HCEC 1CT (cell line): ENCODE data around the gene TTC4.

Source experiments
- DNase-seq: peaks from one replicate; pipeline ENCODE4 v3.0.0-alpha.2; 2017

The TTC4 gene

GRCh38 chr1:54715493-54716298 is at the start of gene TTC4:
TSS of gene TTC4 (plus strand) at chr1:54715861. CDS start at chr1:54715909, 48 bp downstream.
- DNase-seq, result peak; percentile 83

DNA sequence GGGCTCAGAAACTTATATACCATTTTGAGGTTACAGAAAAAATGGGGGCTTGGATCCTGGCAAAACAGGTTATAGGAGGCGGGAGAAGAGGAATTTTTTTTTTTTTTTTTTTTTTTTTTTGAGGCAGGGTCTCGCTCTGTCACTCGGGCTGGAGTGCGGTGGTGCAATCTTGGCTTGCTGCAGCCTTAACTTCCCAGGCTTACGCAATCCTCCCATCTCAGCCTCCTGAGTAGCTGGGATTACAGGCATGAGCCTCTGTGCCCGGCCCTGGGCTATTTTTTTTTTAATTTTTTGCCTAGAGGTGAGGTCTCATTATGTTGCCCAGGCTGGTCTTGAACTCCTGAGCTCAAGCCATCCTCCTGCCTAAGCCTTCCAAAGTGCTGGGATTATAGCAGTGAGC is 49.3 kb upstream of the TTC4 start:
- no peak for DNase-seq

DNA sequence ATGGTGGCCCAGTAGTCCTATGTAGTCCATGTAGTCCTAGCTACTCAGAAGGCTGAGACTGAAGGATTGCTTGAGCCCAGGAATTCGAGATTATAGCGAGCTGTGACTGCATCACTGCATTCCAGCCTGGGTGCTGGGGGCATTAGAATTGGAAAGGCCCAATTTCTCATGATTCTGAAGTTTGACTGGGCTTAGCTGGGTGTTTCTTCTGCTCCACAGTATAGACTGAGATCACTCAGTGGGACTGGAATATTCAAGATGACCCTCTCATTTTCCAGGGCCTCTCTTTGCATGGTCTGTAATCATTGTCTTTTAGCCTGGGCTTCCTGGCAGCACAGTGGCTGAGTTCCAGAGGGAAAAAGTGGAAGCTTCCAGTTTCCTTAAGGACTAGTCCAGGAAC is 47.9 kb upstream of the TTC4 start:
- no peak for DNase-seq

GRCh38 chr1:54668567-54668966 is 47.1 kb upstream of the TTC4 start:
- DNase-seq, result no peak

GRCh38 chr1:54671985-54672608 is 43.6 kb upstream of the TTC4 start:
- peak; percentile 41 for DNase-seq

GRCh38 chr1:54678776-54679643 is 36.7 kb upstream of the TTC4 start:
- DNase-seq, result no peak

DNA sequence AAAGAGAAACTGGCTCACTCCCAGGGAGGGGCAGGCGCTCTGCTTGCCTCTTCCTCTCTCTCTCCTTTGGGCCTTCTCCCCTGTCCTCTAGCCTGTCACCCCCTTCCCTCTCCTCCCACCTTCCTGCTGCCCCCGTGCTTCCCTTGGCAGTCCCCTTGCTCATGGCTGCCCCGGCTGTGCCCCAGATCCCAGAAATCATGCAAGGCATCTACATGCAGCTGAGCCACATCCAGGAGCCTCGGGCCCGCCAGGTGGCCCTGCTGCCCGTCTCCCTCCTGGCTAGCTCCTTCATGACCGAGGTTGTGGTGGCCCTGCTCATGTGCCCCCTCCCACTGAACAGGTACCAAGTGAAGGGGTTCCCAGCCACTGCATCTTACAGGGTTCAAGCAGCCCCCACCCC is 36.0 kb upstream of the TTC4 start:
- DNase-seq, result no peak

DNA sequence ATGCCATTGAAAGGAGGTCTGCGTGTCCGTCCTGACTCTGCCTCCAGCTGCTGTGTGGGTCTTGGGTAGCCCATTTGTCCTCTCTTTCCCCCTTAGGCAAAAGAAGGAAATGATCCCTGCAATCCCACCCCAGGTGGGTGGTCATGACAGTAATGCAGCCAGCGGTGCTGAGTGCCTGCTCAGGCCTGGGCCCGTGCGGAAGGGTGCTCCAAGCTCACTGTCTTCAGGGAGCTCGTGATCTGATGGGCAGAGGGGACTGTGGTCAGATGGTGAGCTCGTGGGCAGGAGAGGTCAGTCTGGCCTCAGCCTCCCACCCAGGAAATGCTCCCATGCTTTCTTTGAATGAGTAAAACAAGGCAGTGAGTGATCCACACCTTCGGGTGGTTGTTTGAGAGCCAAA is 35.3 kb upstream of the TTC4 start:
- DNase-seq, result no peak

DNA sequence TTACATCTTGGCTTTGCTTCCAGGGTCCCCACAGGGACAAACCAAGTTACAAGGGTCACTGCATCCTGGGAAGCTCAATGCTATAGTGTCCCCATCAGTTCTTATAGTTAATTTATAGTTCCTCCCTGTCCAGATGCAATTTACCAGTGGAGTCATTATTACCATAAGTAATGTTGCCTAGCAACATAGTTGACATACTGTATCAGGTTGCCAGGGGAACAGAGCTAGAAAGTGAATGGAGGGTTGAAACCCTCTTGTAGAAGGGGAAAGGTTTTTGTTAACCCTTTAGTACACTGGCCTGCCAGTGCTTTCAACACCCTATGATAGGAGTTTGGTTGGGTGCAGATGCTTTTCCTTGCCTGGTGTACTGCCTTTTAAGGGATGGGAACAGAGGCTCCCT is 34.3 kb upstream of the TTC4 start:
- DNase-seq, result no peak

- DNase-seq, result no peak
Measured at GRCh38 chr1:54683453-54683852, 32.2 kb upstream of the TTC4 start.

DNA sequence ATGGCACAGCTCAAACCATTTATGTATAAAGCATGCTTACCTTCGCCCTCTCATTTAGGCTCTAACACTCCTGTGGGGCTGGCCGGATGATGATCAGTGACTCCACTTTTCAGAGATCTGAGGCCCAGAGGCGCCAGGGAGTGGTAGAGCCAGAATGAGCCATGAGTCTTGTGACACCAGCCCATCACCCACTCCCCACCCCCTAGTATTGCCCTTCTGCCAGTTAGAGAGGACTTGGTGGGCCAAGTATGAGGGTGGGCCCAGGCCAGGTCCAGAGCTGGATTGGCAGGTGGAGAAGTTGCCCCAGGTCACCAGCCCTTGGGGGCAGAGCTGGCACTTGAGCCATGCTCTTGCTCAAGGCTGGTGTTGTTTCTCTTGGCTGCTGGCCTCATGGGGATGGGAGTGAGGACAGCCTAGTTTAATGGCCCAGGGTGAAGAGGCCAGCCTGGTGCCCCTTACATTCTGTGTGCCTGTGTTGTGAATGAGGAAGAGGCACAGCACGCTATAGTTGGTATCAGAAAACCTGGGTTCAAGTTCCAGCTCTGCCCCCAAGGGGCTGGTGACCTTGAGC is 30.2 kb upstream of the TTC4 start:
- DNase-seq, result no peak

DNA sequence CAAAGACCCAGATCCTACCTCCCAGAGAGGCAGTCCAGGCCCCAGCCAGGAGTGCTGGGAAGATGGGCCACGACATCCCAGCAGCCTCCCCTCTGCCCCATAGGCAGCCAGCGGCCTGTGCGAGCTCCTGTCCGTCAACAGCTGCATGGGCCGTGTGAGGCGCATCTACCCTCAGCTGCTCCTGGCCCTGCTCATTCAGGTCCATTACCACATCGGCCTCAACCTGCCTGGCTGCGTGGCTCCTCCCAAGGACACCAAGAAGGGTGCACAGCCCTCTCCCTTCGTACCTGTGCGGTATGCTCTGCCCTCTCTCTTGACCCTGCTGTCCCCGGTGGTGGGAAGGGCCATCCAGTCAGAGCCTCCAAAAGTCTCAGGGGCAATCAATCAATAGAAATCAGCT is 29.5 kb upstream of the TTC4 start:
- no peak for DNase-seq

DNA sequence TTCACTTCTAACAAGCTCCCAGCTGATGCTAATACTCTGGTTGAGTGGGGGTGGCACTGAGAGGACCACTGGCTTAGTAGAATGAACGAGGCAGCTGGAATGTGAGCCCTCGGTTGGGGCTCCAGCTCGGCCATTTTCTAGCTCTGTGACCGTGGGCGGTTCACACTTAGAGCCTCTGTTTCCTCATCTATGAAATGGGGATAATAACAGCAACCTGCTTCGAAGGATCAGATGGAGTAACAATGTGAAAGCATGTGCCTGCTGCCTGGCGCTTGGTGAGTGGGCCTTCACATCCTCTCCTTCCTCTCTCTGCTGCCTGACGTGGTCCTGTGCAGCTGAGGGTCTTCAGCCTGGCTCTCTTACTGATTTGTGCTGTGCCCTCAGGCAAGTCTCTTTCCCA is 20.9 kb upstream of the TTC4 start:
- no peak for DNase-seq

DNA sequence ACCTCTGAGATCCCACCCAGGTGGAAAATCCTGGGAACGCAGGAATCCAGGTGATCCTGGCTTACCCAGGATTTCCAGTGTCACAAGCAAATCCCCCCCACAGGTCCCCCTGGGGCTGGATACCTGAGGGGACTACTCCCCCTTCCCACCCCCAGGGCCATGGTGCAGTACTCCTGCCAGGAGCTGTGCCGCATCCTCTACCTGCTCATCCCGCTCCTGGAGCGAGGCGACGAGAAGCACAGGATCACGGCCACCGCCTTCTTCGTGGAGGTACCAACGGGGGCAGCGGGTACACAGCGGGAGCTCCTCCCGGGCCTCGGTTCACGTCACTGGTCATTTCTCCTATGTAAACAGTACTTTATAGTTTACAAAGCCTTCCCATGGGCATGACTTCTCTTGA is 20.4 kb upstream of the TTC4 start:
- no peak for DNase-seq

DNA sequence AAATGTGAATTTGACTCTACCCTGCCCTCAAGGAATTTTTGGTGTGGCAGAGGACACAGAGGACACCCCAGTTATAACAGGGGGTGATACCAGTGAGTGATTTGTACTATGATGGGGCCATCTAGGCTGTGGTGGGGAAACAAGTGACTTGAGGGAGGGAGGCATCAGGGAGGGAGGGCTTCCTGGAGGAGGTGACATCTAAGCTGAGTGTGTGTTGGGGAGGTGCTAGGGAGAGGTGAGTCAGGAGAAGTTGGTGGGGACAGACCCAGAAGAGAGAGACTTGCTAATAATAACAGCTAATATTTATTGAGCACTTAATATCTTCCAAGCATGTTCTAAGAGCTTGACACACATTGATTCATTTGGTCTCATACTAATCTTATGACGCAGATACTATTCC is 19.9 kb upstream of the TTC4 start:
- no peak for DNase-seq

- DNase-seq, result no peak
Measured at GRCh38 chr1:54696262-54696661, 19.4 kb upstream of the TTC4 start.

DNA sequence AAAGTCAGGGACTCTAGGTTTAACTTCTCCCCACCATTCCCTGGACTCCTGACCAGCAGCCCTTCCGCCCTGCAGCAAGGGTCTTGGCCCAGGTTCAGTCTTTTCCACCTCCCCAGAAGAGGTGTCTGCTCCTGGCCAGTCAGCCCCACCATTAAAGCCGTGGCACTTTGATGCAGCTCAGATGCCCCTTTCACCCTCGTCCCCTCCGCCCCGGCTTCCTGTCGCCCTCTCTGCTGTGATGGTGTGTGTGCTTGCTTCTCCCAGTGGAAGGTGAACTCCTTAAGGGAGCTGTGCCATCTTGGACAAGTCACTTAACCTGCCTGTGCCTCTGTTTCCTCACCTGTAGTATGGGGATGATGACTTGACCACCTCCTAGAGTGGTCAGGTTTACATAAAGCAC is 17.8 kb upstream of the TTC4 start:
- DNase-seq, result no peak

DNA sequence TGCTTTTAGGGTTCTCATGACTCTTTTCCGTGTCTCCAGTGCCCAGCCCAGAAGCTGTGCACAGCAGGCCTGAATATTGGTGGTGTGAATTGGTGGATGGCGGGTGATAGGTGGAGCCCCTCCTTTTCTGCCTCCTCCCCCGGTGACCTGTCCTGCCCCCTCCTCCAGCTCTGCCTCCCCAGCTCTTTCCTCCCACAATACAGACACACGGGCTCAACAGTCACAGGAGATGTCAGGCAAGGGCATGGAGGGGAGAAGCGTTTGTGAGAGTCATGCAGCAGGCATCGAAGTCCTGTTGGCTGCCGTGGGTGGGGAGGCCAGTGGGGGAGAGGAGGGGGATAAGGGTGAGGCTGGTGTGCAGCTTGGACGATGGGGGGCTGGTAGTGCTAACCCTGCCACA is 17.3 kb upstream of the TTC4 start:
- DNase-seq, result no peak

- no peak for DNase-seq
Measured at GRCh38 chr1:54699936-54700525, 15.6 kb upstream of the TTC4 start.

GRCh38 chr1:54701066-54701465 is 14.6 kb upstream of the TTC4 start:
- no peak for DNase-seq

GRCh38 chr1:54701996-54702395 is 13.7 kb upstream of the TTC4 start:
- DNase-seq, result no peak

DNA sequence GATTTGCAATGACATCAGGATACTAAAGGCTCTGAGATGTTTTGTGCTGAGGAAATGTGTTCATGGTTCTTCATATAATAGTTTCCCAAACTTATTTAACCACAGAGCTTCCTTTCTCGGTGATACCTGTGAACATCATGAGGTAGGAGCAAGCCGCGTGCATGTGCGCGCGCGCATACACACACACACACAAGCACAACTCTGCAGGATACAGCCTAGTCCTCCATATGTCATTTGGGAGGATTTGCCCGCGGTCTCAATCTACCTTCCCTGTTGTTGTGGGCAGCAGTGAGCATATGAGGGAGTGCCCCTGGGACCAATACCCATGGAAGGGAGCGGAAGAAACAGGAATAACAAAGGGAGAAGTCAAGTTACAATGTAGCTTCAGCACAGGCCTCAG is 12.2 kb upstream of the TTC4 start:
- no peak for DNase-seq

DNA sequence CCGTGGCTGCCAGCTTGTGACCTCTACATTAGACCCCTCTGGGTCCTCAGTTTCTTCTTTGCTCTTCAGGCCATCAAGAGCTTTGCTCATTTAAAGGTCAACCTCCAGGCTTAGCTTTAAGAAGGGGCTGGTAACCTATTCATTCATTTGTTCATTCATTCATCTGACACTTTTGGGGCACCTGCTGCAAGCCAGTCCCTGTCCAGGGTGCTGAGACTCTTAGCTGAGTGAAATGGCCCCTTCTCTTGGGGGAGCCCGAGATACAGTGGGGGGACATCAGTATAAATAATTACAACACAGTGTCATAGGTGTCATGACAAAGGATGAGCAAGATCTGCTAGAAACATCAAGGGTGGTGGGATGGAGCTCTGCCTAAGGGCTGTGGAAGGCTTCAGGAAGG is 10.5 kb upstream of the TTC4 start:
- no peak for DNase-seq
